DMS114 treated with DMSO at 0.1 percent for 48 hours (cell line): ENCODE measurements around the gene NR1H4.
"Not testable (repeated sequence)": the region's sequence is repeated elsewhere in the genome, so short reads cannot be mapped to it uniquely, and the experiment has no call there.

Experiments used
- DNase-seq: peaks from one replicate; lab custom pipeline; 2025; ENCODE audit not compliant: unreplicated experiment; lab: John Stamatoyannopoulos, UW

The NR1H4 gene

DNA sequence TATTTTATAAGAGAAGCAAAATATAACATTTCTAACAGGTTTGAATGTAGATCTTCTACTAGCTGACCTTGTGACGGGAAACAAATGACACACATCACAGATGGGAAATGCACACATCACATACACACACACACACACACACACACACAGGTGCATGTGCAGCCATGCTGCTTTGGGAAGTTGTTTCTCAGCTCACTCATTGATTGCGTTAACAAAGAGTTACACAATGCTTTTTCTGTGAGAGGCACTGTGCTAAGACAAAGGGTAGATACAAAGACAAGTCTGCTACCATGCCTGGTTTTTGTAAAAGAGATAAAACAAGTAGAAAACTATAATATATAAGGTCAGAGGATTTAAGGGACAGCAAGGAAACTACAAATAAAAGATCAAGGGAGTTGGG lies 1.3 kb upstream of the NR1H4 start:
- DNase-seq = no peak

GRCh38 chr12:100473050-100473715 lies 483 bp upstream of the NR1H4 start:
- DNase-seq = no peak

GRCh38 chr12:100474617-100475016 lies 951 bp downstream of the NR1H4 start:
- no peak for DNase-seq

GRCh38 chr12:100476013-100476751 lies 2.5 kb downstream of the NR1H4 start:
- DNase-seq = no peak

DNA sequence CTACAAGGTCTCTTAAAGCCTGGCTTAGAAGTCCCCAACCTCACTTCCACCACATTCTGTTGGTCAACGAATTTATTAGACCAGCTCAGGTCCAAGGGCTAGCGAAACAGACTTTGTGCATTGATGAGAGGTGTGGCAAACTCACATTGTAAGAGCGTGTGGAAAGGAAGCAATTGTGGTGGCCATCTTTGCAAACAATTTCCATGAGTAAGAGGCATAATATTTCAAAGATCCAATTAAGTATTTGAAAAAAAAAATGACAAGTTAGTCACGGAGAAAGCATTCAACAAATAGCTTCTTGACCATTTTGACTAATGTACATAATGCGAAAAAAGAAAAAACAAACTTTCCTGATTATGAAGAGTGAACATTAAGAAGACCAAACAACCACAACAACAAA lies 7.4 kb downstream of the NR1H4 start:
- no peak for DNase-seq

DNA sequence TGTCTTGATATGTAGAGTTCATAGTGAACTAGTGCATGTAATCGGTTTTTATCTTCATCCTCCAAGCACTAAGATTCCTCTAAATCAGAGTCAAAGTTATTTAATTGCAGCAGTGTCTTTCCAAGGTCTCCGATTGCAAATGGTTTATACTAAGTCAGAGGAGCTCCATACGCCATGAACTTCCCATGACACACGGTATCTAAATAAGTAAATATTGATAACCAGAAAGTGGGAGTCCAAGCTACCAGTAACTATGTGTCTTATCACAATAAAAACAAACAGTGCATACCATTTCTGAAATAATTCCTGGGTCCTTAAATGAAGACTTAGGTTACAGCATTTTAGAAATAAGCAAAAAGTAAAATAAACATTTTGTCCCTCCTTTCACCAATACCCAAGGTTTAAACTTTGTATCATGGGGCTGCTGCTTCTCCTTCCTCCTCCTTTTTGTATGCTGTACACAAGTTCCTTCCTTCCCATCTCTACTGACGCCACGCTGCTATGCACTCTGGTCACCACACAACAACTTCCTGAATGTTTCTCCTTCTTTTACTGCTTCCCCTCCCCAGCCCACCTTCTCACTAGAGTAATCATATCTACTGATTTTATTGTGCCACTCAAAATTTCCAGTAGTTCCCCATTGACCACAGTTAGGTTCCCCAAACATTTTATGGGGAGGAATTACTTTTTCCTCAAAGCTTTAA lies 10.7 kb downstream of the NR1H4 start:
- no peak for DNase-seq

GRCh38 chr12:100484891-100485471 lies 11.3 kb downstream of the NR1H4 start:
- no peak for DNase-seq

GRCh38 chr12:100485983-100486382 lies 12.3 kb downstream of the NR1H4 start:
- no peak for DNase-seq

DNA sequence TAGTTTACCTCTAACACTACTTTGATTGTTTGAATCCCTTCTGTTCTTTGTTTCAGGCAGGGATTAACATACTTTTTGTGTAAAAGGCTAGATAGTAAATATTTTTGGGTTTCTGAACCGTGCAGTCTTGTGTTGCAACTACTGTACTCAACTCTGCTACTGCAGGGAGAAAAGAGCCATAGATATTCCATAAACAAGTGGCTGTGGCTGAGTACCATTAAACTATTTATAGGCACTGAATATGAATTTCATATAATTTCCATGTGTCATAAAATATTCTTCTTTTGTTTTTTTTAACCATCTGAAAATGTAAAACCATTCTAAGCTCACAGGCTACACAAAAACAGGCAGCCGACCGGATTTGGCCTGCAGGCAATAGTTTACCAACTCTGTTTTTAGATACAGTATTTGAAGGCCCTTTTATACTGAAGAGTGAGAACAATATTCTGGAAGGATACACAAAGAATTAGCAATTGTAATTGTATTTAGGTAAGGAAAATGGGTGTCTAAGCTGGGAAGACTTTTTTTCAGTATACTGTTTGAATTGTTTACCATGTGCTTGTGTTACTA lies 15.7 kb downstream of the NR1H4 start:
- no peak for DNase-seq

DNA sequence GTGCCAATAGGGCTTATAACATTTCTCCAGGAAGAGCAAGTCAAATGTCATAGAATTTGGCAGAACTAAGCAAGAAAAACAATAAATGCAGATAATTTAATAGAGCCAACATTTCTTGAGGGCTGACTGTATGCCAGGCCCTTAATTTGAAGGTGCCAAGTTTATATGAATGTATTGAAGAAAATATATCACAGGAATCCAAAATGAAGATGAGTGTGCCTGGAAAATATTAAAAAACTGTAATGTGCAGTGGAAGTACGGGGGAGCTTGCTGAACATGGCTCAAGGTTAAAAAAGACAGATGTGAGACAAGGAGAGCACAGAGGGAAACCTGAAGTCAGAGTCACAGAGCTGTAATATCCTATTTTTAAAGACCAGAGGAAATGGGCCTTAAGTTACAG lies 16.4 kb downstream of the NR1H4 start:
- no peak for DNase-seq

DNA sequence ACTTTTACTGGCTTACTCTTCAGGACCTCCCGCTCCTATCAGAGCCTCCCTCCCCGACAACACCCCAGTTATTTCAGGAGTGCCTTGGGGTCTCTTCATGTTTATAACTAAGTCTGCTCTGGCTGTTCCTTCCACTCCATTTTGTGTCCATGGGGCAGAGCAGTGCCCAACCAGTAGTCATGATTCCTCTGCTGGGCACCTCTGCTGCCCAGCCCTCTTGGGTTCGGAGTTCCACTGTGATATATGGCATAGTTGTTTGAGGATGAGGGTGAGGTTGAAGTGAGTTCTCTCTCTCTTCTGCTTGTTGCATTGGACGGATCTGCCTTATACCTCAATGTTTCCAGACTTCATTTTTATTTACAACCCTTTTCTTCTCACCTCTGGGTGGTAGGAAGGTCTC lies 17.4 kb downstream of the NR1H4 start:
- no peak for DNase-seq

GRCh38 chr12:100493396-100494012 lies 19.8 kb downstream of the NR1H4 start:
- no peak for DNase-seq

GRCh38 chr12:100494026-100494425 lies 20.4 kb downstream of the NR1H4 start:
- no peak for DNase-seq

DNA sequence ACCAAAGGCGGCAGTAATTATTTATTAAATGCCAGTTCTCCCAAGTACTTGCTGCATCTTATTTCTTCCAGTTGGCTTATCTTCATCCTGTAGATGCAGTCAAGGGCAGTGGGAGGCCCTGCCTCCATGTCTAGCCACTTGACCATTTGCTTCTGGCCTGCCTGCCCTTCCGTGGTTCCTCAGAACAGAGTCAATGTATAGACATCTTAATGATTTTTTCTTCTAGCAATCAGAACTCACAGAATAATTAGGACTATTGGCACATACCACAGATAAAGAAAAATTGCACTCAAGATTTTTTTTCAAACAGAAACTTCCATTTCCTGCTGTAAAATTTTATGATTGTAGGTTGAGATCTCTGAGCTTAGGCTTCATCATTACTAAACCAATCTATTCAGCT lies 20.9 kb downstream of the NR1H4 start:
- no peak for DNase-seq

DNA sequence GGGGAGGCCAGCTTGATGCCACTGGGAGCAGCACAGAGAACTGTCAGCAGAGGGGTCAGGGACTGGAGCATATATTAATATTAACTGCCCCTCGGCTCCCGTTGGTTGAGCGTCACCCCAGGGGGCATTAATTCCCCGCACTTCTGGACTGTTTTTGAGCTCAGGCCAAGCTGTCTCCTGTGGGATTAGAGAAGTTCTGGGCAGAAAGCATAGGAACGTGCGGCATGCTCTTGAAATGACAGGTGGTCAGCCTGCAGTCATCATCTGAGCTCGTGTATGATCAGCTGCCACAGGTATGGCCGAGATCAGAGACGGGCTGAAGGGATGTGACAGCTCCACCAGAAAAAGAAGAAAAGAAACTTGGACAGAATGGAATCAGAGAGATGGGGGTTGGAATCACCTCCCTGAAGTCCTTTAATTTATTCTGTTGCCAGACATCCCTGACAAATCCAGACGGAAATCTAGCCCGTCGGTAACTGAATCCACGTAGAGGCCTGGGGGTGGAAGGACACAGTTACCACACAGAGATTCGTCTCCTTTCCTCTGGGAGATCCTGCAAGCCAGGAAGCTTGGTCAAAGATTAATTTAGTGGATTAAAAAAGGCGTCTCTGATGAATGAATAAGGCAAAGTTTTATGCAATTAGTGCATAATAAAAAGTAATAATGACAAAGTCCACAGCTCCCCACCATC lies 23.6 kb downstream of the NR1H4 start:
- no peak for DNase-seq

DNA sequence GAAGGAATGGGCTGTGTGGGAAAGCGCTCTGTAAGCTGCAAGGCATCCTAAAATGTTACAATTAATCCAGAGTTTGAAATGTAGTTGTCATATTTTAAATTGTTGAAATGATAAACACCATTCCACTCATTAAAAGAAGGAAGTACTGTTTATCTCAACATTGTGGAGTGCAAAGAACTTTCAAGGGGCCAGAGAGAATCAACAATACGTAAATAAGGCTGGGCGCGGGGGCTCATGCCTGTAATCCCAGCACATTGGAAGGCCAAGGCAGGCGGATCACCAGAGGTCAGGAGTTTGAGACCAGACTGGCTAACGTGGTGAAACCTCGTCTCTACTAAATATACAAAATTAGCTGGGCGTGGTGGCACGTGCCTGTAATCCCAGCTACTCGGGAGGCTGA lies 24.5 kb downstream of the NR1H4 start:
- DNase-seq = no peak

DNA sequence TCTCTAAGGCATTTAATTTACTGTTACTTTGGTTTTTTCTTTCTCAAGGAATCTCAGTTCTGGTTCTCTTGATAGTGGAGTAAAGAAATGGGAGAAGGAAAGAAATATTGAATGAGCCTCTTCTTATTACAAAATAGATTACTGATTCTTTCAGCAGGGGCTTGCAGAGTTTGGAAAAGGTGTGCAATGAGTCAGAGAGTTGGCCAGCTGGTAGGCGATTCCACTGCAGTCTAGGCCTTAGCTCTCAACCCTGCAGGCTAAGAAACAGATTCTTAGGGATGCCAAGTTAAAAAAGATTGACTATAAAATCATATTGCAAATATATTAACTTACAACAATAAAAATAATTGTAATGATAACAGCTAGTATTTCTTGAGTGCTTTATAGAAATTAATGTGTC lies 25.8 kb downstream of the NR1H4 start:
- no peak for DNase-seq

GRCh38 chr12:100502718-100503117 lies 29.1 kb downstream of the NR1H4 start:
- DNase-seq = not testable (repeated sequence)

- DNase-seq = no peak
Measured at GRCh38 chr12:100503228-100503628, 29.6 kb downstream of the NR1H4 start.

DNA sequence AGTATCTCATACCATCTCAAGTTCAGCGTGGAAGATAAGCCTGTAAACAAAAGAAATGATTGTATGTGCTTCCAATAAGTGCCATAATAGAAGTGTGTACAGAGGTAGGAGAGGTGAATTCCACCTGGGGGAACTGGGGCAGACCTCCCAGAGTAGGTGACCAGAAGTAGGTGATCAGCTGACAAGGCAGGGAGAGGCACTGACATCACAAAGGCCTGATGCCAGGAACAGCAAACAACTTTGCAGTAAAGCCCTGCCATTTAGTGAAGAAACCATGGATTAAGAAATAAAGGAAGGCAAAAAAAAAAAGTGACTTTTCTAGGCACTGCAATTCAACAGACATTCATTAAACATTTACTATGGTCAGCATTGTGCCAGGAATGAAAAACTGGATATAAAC lies 31.1 kb downstream of the NR1H4 start:
- no peak for DNase-seq
